SK-N-SH (cell line): ENCODE results near the gene NSMCE3. TPM values are rescaled to one million over a fixed set of nuclear protein-coding genes. Genes with fewer than 3 reads are reported as not detected.

Source experiments
- CTCF ChIA-PET: fragments of 300-600, 350-600 bp; formaldehyde crosslinking; extraction: SDS; loops from one replicate; lab custom pipeline; 2021; lab: Yijun Ruan, JAX
- POLR2A ChIA-PET: fragments of 350-600 bp; sonication (Branson Sonifier 250); formaldehyde crosslinking; extraction: SDS; loops from one replicate; lab custom pipeline; 2020; ENCODE audit warnings: antibody characterized with exemption, inconsistent platforms; lab: Yijun Ruan, JAX
- DNase-seq: peaks from one replicate; pipeline ENCODE4 v3.0.0; 2012
- H2AFZ ChIP-seq: fragments of 200-600 bp; sonication (generic); 2 replicates; pipeline ENCODE4 v1.8.1; 2016; ENCODE audit warnings: antibody characterized with exemption, mild to moderate bottlenecking, low read depth
- H3F3A ChIP-seq: fragments of 200-600 bp; sonication (generic); replicated peaks from 2 replicates; pipeline ENCODE3; 2016; ENCODE audit warnings: antibody characterized with exemption, mild to moderate bottlenecking; ENCODE audit not compliant: insufficient read depth
- H3K27ac ChIP-seq, 2 experiments: fragments of 200-500 bp in 1 of 2; fragments of 200-600 bp in 1 of 2; sonication (Bioruptor generic) in 1 of 2; sonication (generic), shearing (Covaris generic) in 1 of 2; 2 replicates each; pipeline versions ENCODE4 v1.5.1 to v1.6.1; 2014 to 2016; ENCODE audit warnings: low read depth in 2 of 2, inconsistent platforms in 1 of 2, low read length in 1 of 2, mild to moderate bottlenecking in 1 of 2, mixed read lengths in 1 of 2
- H3K27me3 ChIP-seq: fragments of 200-600 bp; sonication (generic), shearing (Covaris generic); 2 replicates; pipeline ENCODE4 v1.6.1; 2016; ENCODE audit warnings: mixed run types; ENCODE audit not compliant: insufficient read depth
- H3K36me3 ChIP-seq, 2 experiments: fragments of 200-500 bp in 1 of 2; fragments of 200-600 bp in 1 of 2; sonication (Bioruptor generic) in 1 of 2; sonication (generic) in 1 of 2; replicated peaks in 1 of 2; 2 replicates each; pipeline versions ENCODE3 to v1.5.1; 2014 to 2016; ENCODE audit warnings: low read length in 1 of 2, mild to moderate bottlenecking in 1 of 2; ENCODE audit not compliant: insufficient read depth in 2 of 2, control insufficient read depth in 1 of 2
- H3K4me1 ChIP-seq, 2 experiments: fragments of 200-500 bp in 1 of 2; fragments of 200-600 bp in 1 of 2; sonication (Bioruptor generic) in 1 of 2; sonication (generic), shearing (Covaris generic) in 1 of 2; 2 replicates each; pipeline versions ENCODE4 v1.5.1 to v1.6.1; 2014 to 2016; ENCODE audit warnings: low read depth in 1 of 2, low read length in 1 of 2, mixed run types in 1 of 2; ENCODE audit not compliant: insufficient read depth in 2 of 2, control insufficient read depth in 1 of 2
- H3K4me2 ChIP-seq: fragments of 200-600 bp; sonication (generic), shearing (Covaris generic); 2 replicates; pipeline ENCODE4 v1.6.1; 2017; ENCODE audit warnings: mixed run types
- H3K4me3 ChIP-seq, 2 experiments: fragments of 200-500 bp in 1 of 2; fragments of 200-600 bp in 1 of 2; sonication (Bioruptor generic) in 1 of 2; sonication (generic), shearing (Covaris generic) in 1 of 2; 2 replicates each; pipeline versions ENCODE4 v1.5.1 to v1.8.1; 2014 to 2016; ENCODE audit warnings: low read depth in 2 of 2, inconsistent platforms in 1 of 2, low read length in 1 of 2, mild to moderate bottlenecking in 1 of 2, mixed read lengths in 1 of 2, moderate library complexity in 1 of 2
- H3K79me2 ChIP-seq: fragments of 200-600 bp; sonication (generic); 2 replicates; pipeline ENCODE4 v1.8.1; 2017; ENCODE audit warnings: mild to moderate bottlenecking; ENCODE audit not compliant: insufficient read depth
- H3K9ac ChIP-seq: fragments of 200-600 bp; sonication (generic); 2 replicates; pipeline ENCODE4 v1.6.1; 2017; ENCODE audit warnings: mixed run types
- H3K9me2 ChIP-seq: fragments of 200-600 bp; sonication (generic); 2 replicates; pipeline ENCODE4 v1.6.1; 2017; ENCODE audit warnings: mixed run types
- H3K9me3 ChIP-seq: fragments of 200-600 bp; sonication (generic); 2 replicates; pipeline ENCODE4 v1.6.1; 2017; ENCODE audit warnings: mixed run types, mild to moderate bottlenecking, moderate library complexity
- H4K20me1 ChIP-seq: fragments of 200-600 bp; sonication (generic); 2 replicates; pipeline ENCODE4 v1.6.1; 2017; ENCODE audit warnings: mild to moderate bottlenecking, mixed run types; ENCODE audit not compliant: insufficient read depth
- CHD2 ChIP-seq: fragments of 150-350 bp; IDR thresholded peaks from 2 replicates; pipeline ENCODE4 v1.6.1; 2018; ENCODE audit warnings: low read length; ENCODE audit not compliant: partially characterized antibody
- EP300 ChIP-seq, 2 experiments: IDR thresholded peaks; 2 replicates each; pipeline versions ENCODE4 v1.4.0 to v1.6.1; 2012; ENCODE audit warnings: borderline replicate concordance in 1 of 2, low read depth in 1 of 2, low read length in 1 of 2
- EZH2phosphoT487 ChIP-seq: fragments of 200-600 bp; sonication (generic); IDR thresholded peaks from 2 replicates; pipeline ENCODE4 v1.6.1; 2017; ENCODE audit warnings: low read depth, mixed run types, mild to moderate bottlenecking, antibody characterized with exemption, moderate library complexity, borderline replicate concordance
- FOSL2 ChIP-seq: IDR thresholded peaks from 2 replicates; pipeline ENCODE4 v1.4.0; 2012; ENCODE audit warnings: low read depth, mild to moderate bottlenecking, moderate library complexity, borderline replicate concordance
- FOXM1 ChIP-seq: IDR thresholded peaks from 2 replicates; pipeline ENCODE4 v1.4.0; 2012; ENCODE audit warnings: low read depth, mild to moderate bottlenecking
- GABPA ChIP-seq: IDR thresholded peaks from 2 replicates; pipeline ENCODE4 v1.4.0; 2012; ENCODE audit warnings: low read depth, mild to moderate bottlenecking
- GATA2 ChIP-seq: sonication (generic); formaldehyde crosslinking; IDR thresholded peaks from 2 replicates; pipeline ENCODE4 v1.5.0; 2020; ENCODE audit warnings: mild to moderate bottlenecking, missing genetic modification reagents
- MEF2A ChIP-seq: IDR thresholded peaks from 2 replicates; pipeline ENCODE4 v1.4.0; 2012; ENCODE audit warnings: low read depth, borderline replicate concordance
- NFIC ChIP-seq: IDR thresholded peaks from 2 replicates; pipeline ENCODE4 v1.4.0; 2012; ENCODE audit warnings: borderline replicate concordance
- NRF1 ChIP-seq: IDR thresholded peaks from 2 replicates; pipeline ENCODE4 v1.6.1; 2012; ENCODE audit warnings: low read depth, mild to moderate bottlenecking, low read length
- POLR2AphosphoS5 ChIP-seq: IDR thresholded peaks from 2 replicates; pipeline ENCODE4 v1.6.1; 2012; ENCODE audit warnings: low read depth, low read length
- REST ChIP-seq: IDR thresholded peaks from 2 replicates; pipeline ENCODE4 v1.6.1; 2012; ENCODE audit warnings: mild to moderate bottlenecking, low read depth, low read length, moderate library complexity
- RFX5 ChIP-seq: IDR thresholded peaks from 2 replicates; pipeline ENCODE4 v1.6.1; 2012; ENCODE audit warnings: mild to moderate bottlenecking, improper control_type of control experiment, low read length
- RXRA ChIP-seq: IDR thresholded peaks from 2 replicates; pipeline ENCODE4 v1.4.0; 2012; ENCODE audit warnings: low read depth, mild to moderate bottlenecking, borderline replicate concordance
- SIN3A ChIP-seq: IDR thresholded peaks from 2 replicates; pipeline ENCODE4 v1.6.1; 2012; ENCODE audit warnings: low read depth, mild to moderate bottlenecking, low read length, moderate library complexity, borderline replicate concordance
- SMC3 ChIP-seq: IDR thresholded peaks from 2 replicates; pipeline ENCODE4 v1.6.1; 2012; ENCODE audit warnings: low read depth, low read length, improper control_type of control experiment
- TCF12 ChIP-seq: IDR thresholded peaks from 2 replicates; pipeline ENCODE4 v1.4.0; 2012
- YY1 ChIP-seq: IDR thresholded peaks from 2 replicates; pipeline ENCODE4 v1.4.0; 2012; ENCODE audit warnings: low read depth, mild to moderate bottlenecking
- WGBS: methylation state at CpG from one replicate; pipeline ENCODE4 v1.1.6; 2017; ENCODE audit warnings: low lambda C conversion rate; 5-methylcytosine and 5-hydroxymethylcytosine counted together
- polyA plus RNA-seq, 3 experiments: library from polyadenylated mRNA; depleted of rRNA; stranded (reverse); fragments of >200 nt; gene quantifications; 2 replicates each; pipeline ENCODE4 v1.2.3, GENCODE V29; 2012
- TF ChIP-seq, protein P1 (sequence below): fragments of 150-350 bp; IDR thresholded peaks from 2 replicates; pipeline ENCODE4 v1.6.1; 2016; ENCODE audit warnings: mild to moderate bottlenecking, low read depth, low read length
- TF ChIP-seq, protein P2 (sequence below): IDR thresholded peaks from 2 replicates; pipeline ENCODE4 v1.4.0; 2012; ENCODE audit warnings: low read depth, borderline replicate concordance
- TF ChIP-seq, protein P3 (sequence below): IDR thresholded peaks from 2 replicates; pipeline ENCODE4 v1.4.0; 2012; ENCODE audit warnings: low read depth
- TF ChIP-seq, protein P4 (sequence below): fragments of 200-600 bp; sonication (generic); IDR thresholded peaks from 2 replicates; pipeline ENCODE4 v1.6.1; 2017; ENCODE audit warnings: antibody characterized with exemption, mild to moderate bottlenecking, moderate library complexity

The NSMCE3 gene
- polyA plus RNA-seq, 1 of the 3 experiments (the other 2 are of a cell fraction): 5.5 TPM

- no peaks in the 10 kb centered on the region for H3K9me3 ChIP-seq
- ChIA-PET CTCF (no interaction called here), POLR2A (no interaction called here)
- H3K36me3 ChIP-seq: no peaks in the 10 kb centered on the region
- 50% methylated on average over 1 of the region's 1 CpG for WGBS
- no peaks in the 10 kb centered on the region for H4K20me1 ChIP-seq
- H3K4me2 ChIP-seq: no peak overlapping the region
- H3K27me3 ChIP-seq: no peaks in the 10 kb centered on the region
- DNase-seq: no peak
- no peak overlapping the region for H3K4me3 ChIP-seq
- no peak overlapping the region for H3K9ac ChIP-seq
- H3K9me2 ChIP-seq: no peaks in the 10 kb centered on the region
- H3K4me1 ChIP-seq: no peaks in the 10 kb centered on the region; a peak in 1 of 4 replicates
- H3F3A ChIP-seq: no peaks in the 10 kb centered on the region
- H3K27ac ChIP-seq: no peak overlapping the region
- H2AFZ ChIP-seq: no peak overlapping the region
- TF ChIP-seq YY1: no peak
- TF ChIP-seq NFIC: no peak
- TF ChIP-seq RFX5: no peak
- TF ChIP-seq FOXM1: no peak
- no peak for TF ChIP-seq EZH2phosphoT487
- TF ChIP-seq RXRA: no peak
- no peaks in the 10 kb centered on the region for H3K79me2 ChIP-seq
Observed at GRCh38 chr15:29241207-29241606, 28.4 kb downstream of the NSMCE3 start.

DNA sequence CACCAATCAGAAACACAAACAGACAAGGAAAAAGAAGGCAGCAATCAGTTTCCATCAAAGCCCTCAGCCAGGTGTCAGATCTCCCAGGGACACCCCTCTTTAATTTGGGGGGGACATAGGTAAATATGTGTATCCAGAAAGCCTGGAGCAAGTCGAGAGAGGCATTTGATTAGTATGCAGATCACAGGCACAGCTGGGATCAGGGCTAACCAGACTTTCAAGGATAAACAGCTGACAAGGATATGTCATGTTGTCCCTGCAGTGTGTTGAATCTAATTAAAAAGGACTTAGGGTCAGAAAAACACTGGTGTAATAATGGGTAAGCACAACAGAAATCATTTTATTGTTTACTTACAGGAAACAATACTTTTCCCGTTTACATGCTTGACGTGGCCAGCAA, 30.2 kb downstream of the NSMCE3 start:
- H2AFZ ChIP-seq: no peak overlapping the region
- H3K4me2 ChIP-seq: no peak overlapping the region
- no peaks in the 10 kb centered on the region for H4K20me1 ChIP-seq
- WGBS: 40% methylated on average over 3 of the region's 3 CpGs
- no peaks in the 10 kb centered on the region; a peak in 1 of 4 replicates for H3K4me1 ChIP-seq
- H3F3A ChIP-seq: no peaks in the 10 kb centered on the region
- POLR2A ChIA-PET: no interaction called here
- DNase-seq: no peak
- no peaks in the 10 kb centered on the region for H3K27me3 ChIP-seq
- no peaks in the 10 kb centered on the region for H3K9me3 ChIP-seq
- H3K79me2 ChIP-seq: no peaks in the 10 kb centered on the region
- H3K27ac ChIP-seq: no peak overlapping the region
- TF ChIP-seq NRF1 (no peak), REST (no peak), RFX5 (no peak), FOSL2 (no peak), CHD2 (no peak), SIN3A (no peak), EP300 (IDR thresholded peaks at IDR 0.05; ENCODE audit: borderline replicate concordance in 1 of 2, low read depth in 1 of 2, low read length in 1 of 2) (no peak), SMC3 (no peak), GABPA (no peak), GATA2 (no peak), TCF12 (no peak), POLR2AphosphoS5 (no peak), MEF2A (no peak)
- TF ChIP-seq, protein P1, sequence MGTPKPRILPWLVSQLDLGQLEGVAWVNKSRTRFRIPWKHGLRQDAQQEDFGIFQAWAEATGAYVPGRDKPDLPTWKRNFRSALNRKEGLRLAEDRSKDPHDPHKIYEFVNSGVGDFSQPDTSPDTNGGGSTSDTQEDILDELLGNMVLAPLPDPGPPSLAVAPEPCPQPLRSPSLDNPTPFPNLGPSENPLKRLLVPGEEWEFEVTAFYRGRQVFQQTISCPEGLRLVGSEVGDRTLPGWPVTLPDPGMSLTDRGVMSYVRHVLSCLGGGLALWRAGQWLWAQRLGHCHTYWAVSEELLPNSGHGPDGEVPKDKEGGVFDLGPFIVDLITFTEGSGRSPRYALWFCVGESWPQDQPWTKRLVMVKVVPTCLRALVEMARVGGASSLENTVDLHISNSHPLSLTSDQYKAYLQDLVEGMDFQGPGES: no peak
- TF ChIP-seq, protein P2, sequence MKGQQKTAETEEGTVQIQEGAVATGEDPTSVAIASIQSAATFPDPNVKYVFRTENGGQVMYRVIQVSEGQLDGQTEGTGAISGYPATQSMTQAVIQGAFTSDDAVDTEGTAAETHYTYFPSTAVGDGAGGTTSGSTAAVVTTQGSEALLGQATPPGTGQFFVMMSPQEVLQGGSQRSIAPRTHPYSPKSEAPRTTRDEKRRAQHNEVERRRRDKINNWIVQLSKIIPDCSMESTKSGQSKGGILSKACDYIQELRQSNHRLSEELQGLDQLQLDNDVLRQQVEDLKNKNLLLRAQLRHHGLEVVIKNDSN: no peak
- TF ChIP-seq, protein P3, sequence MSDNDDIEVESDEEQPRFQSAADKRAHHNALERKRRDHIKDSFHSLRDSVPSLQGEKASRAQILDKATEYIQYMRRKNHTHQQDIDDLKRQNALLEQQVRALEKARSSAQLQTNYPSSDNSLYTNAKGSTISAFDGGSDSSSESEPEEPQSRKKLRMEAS: no peak
- TF ChIP-seq, protein P4, sequence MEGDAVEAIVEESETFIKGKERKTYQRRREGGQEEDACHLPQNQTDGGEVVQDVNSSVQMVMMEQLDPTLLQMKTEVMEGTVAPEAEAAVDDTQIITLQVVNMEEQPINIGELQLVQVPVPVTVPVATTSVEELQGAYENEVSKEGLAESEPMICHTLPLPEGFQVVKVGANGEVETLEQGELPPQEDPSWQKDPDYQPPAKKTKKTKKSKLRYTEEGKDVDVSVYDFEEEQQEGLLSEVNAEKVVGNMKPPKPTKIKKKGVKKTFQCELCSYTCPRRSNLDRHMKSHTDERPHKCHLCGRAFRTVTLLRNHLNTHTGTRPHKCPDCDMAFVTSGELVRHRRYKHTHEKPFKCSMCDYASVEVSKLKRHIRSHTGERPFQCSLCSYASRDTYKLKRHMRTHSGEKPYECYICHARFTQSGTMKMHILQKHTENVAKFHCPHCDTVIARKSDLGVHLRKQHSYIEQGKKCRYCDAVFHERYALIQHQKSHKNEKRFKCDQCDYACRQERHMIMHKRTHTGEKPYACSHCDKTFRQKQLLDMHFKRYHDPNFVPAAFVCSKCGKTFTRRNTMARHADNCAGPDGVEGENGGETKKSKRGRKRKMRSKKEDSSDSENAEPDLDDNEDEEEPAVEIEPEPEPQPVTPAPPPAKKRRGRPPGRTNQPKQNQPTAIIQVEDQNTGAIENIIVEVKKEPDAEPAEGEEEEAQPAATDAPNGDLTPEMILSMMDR: no peak
- H3K9ac ChIP-seq: no peak overlapping the region
- no peak overlapping the region for H3K4me3 ChIP-seq
- H3K9me2 ChIP-seq: no peaks in the 10 kb centered on the region
- H3K36me3 ChIP-seq: no peaks in the 10 kb centered on the region
- CTCF ChIA-PET: interaction anchor here (1.1 to 2.3 kb wide), 2 partner anchors 9 to 100 kb away, joined by 4 to 7 read pairs; no protein-coding TSS in a partner anchor
